ENCODE results near the gene CAND1.

Gene CAND1

DNA sequence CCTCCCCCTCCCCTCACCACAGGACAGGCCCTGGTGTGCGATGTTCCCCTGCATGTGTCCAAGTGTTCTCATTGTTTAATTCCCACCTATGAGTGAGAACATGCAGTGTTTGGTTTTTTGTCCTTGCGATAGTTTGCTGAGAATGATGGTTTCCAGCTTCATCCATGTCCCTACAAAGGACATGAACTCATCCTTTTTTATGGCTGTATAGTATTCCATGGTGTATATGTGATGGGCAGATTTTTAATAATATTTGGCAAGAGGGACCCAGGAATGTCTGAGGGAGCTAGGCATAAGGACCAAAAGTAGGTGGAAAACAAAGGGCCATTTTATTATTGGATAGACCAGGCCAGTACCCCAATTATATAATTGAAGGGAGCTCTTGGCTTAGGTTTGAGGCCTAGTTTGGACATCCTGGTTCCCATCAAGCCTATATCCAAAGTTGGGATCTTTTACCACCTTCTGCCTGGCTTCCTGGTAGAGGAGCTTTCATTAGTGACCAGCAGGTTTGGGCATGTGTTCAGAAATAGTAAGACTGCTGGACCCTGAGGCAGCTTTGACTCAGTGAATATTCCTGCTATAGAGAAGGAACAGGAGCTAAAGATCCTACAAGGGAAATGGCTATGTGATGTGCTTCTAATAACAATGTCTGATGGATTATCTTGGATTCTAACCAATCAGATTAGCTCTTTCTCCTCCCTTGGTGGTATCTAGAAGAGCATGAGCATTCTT lies 76.0 kb downstream of the CAND1 start:
- Mint-ChIP-seq H3K9me3 (peaks cover 24% of the 10 kb centered on the region), H3K27me3 (ENCODE audit: low read depth, poor library complexity) (no peaks in the 10 kb centered on the region), H3K4me1 (no peaks in the 10 kb centered on the region), H3K27ac (no peak overlapping the region), H3K36me3 (ENCODE audit: low read depth) (peaks cover 24% of the 10 kb centered on the region), H3K4me3 (no peak overlapping the region)
- DNase-seq: no peak
- TF ChIP-seq CTCF (IDR thresholded peaks at IDR 0.05): no peak

DNA sequence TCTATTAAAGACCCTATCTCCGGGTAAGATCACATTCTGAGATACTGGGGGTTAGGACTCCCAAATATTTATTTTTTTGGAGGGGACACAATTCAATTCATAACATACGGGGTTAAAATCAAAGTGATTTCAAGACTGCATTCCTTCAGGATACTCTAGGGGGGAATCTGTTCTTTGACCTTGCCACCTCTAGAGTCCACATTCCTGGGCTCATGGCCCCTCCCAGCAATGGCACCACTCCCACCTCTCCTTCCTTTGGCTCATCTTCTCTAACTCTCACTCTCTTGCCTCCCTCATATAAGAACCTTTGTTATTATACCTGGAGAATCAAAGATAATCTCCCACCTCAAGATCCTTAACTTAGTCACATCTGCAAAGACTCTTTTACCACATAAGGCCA lies 79.5 kb downstream of the CAND1 start:
- no peak for TF ChIP-seq CTCF (IDR thresholded peaks at IDR 0.05)
- no peaks in the 10 kb centered on the region for H3K27me3 Mint-ChIP-seq (ENCODE audit: low read depth, poor library complexity)
- no peak overlapping the region for H3K27ac Mint-ChIP-seq
- no peak for DNase-seq
- peaks cover 10% of the 10 kb centered on the region for H3K4me1 Mint-ChIP-seq
- H3K9me3 Mint-ChIP-seq: peaks cover 6% of the 10 kb centered on the region
- no peak overlapping the region for H3K4me3 Mint-ChIP-seq
- peaks cover 6% of the 10 kb centered on the region for H3K36me3 Mint-ChIP-seq (ENCODE audit: low read depth)

DNA sequence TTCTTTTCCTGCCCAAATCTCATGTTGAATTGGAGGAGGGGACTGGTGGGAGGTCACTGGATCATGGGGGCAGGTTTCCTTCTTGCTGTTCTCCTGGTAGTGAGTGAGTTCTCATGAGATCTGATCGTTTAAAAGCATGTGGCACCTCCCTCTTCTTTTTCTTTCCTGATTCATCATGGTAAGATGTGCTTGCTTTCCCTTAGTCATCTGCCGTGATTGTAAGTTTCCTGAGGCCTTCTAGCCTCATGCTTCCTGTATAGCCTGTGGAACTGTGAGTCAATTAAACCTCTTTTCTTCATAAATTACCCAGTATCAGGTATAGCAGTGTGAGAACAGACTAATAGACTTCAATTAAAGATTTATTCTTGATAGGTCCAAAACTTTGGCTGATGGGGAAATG lies 83.5 kb downstream of the CAND1 start:
- Mint-ChIP-seq H3K27ac (no peak overlapping the region), H3K36me3 (ENCODE audit: low read depth) (peaks cover 2% of the 10 kb centered on the region), H3K9me3 (peaks cover 2% of the 10 kb centered on the region), H3K4me1 (peaks cover 37% of the 10 kb centered on the region), H3K4me3 (no peak overlapping the region), H3K27me3 (ENCODE audit: low read depth, poor library complexity) (no peaks in the 10 kb centered on the region)
- TF ChIP-seq CTCF (IDR thresholded peaks at IDR 0.05): no peak
- DNase-seq: no peak

DNA sequence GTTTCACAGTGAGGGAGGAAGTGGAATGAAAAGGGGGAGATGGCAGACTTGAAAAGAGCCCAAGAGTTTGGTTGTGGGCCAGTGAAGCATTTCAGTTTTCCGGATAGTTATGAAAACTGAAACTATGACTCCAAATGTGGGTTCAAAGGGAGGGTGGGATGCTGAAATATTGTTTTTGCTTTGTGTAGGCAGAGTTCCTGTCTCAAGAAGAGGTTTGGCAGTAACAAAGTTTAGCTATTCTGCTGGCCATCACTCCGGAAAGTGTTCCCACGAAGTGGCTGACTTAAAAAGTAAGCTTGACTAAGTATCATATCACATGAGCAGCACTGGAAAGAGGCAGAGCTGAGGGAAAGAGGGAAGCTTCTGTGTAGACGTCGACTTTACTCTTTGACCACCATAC lies 85.2 kb downstream of the CAND1 start:
- Mint-ChIP-seq H3K27ac (peak overlapping the region; percentile 37), H3K9me3 (no peaks in the 10 kb centered on the region), H3K4me1 (peaks cover 49% of the 10 kb centered on the region), H3K36me3 (ENCODE audit: low read depth) (no peaks in the 10 kb centered on the region), H3K27me3 (ENCODE audit: low read depth, poor library complexity) (peaks cover 3% of the 10 kb centered on the region), H3K4me3 (no peak overlapping the region)
- no peak for DNase-seq
- no peak for TF ChIP-seq CTCF (IDR thresholded peaks at IDR 0.05)

DNA sequence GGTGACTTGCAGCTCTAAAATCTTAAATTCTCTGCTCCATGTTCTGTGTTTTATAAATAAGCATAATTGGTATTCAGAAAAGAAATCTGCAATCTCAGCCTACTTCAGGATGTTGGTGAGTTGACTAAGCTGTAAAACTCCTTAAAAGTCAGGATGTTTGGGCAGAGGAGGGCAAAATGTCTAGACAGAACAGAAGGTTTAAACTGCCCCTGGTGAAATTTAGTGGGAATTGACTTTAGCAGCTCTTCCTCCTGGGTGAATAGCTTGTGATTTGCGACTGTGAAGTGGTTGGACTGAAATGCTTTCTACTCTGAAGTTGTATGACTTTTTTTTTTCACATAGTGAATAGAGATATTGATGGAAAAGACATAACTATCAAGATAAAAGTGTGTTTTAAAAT lies 85.8 kb downstream of the CAND1 start:
- peaks cover 51% of the 10 kb centered on the region for H3K4me1 Mint-ChIP-seq
- no peak for TF ChIP-seq CTCF (IDR thresholded peaks at IDR 0.05)
- H3K9me3 Mint-ChIP-seq: no peaks in the 10 kb centered on the region
- no peak for DNase-seq
- no peaks in the 10 kb centered on the region for H3K36me3 Mint-ChIP-seq (ENCODE audit: low read depth)
- H3K27ac Mint-ChIP-seq: no peak overlapping the region
- peaks cover 3% of the 10 kb centered on the region for H3K27me3 Mint-ChIP-seq (ENCODE audit: low read depth, poor library complexity)
- no peak overlapping the region for H3K4me3 Mint-ChIP-seq
